Activated T-cell treated with anti-CD3 and anti-CD28 coated beads, Interleukin-2, amount 50 U/mL, for 24 hours (primary cell): ENCODE measurements around the gene SERPINC1.
"Not testable (repeated sequence)": the region's sequence is repeated elsewhere in the genome, so short reads cannot be mapped to it uniquely, and the experiment has no call there.

Experiments
- DNase-seq: peaks from one replicate; pipeline ENCODE4 v3.0.0-alpha.2; 2020
- H3K27ac Mint-ChIP-seq: 2 replicates; pipeline ENCODE4 v1.8.0; 2020; ENCODE audit warnings: mild to moderate bottlenecking, mixed read lengths
- H3K27me3 Mint-ChIP-seq: 2 replicates; pipeline ENCODE4 v1.8.0; 2020; ENCODE audit warnings: mixed read lengths
- H3K36me3 Mint-ChIP-seq: 2 replicates; pipeline ENCODE4 v1.8.0; 2020; ENCODE audit warnings: low read depth, mixed read lengths
- H3K4me1 Mint-ChIP-seq: 2 replicates; pipeline ENCODE4 v1.8.0; 2020; ENCODE audit warnings: low read depth, mixed read lengths
- H3K4me3 Mint-ChIP-seq: 2 replicates; pipeline ENCODE4 v1.8.0; 2020; ENCODE audit warnings: mild to moderate bottlenecking, moderate library complexity, mixed read lengths
- H3K9me3 Mint-ChIP-seq: 2 replicates; pipeline ENCODE4 v1.8.0; 2020; ENCODE audit warnings: mixed read lengths

Gene SERPINC1

GRCh38 chr1:173914366-173914871 lies 2.7 kb downstream of the SERPINC1 start:
- H3K4me1 Mint-ChIP-seq, result no peaks in the 10 kb centered on the region
- no peak for DNase-seq
- H3K27me3 Mint-ChIP-seq, result no peaks in the 10 kb centered on the region
- no peaks in the 10 kb centered on the region for H3K9me3 Mint-ChIP-seq
- H3K4me3 Mint-ChIP-seq, result no peak overlapping the region
- no peaks in the 10 kb centered on the region for H3K36me3 Mint-ChIP-seq
- H3K27ac Mint-ChIP-seq, result no peak overlapping the region

GRCh38 chr1:173913111-173913510 lies 4.0 kb downstream of the SERPINC1 start:
- no peak for DNase-seq
- no peaks in the 10 kb centered on the region for H3K4me1 Mint-ChIP-seq
- H3K9me3 Mint-ChIP-seq, result no peaks in the 10 kb centered on the region
- H3K27ac Mint-ChIP-seq, result no peak overlapping the region
- H3K27me3 Mint-ChIP-seq, result no peaks in the 10 kb centered on the region
- no peaks in the 10 kb centered on the region for H3K36me3 Mint-ChIP-seq
- no peak overlapping the region for H3K4me3 Mint-ChIP-seq

GRCh38 chr1:173903827-173904531 lies 13.1 kb downstream of the SERPINC1 start:
- no peaks in the 10 kb centered on the region for H3K9me3 Mint-ChIP-seq
- no peak overlapping the region for H3K4me3 Mint-ChIP-seq
- peaks cover 16% of the 10 kb centered on the region for H3K36me3 Mint-ChIP-seq
- no peak for DNase-seq
- H3K27me3 Mint-ChIP-seq, result no peaks in the 10 kb centered on the region
- no peak overlapping the region for H3K27ac Mint-ChIP-seq
- peaks cover 11% of the 10 kb centered on the region for H3K4me1 Mint-ChIP-seq

- DNase-seq, result no peak
- Mint-ChIP-seq H3K27me3 (no peaks in the 10 kb centered on the region), H3K4me3 (no peak overlapping the region), H3K27ac (no peak overlapping the region), H3K9me3 (no peaks in the 10 kb centered on the region), H3K4me1 (peaks cover 11% of the 10 kb centered on the region), H3K36me3 (peaks cover 23% of the 10 kb centered on the region)
Measured at GRCh38 chr1:173900992-173901391, 16.1 kb downstream of the SERPINC1 start.

GRCh38 chr1:173900427-173900826 lies 16.7 kb downstream of the SERPINC1 start:
- peaks cover 27% of the 10 kb centered on the region for H3K36me3 Mint-ChIP-seq
- H3K9me3 Mint-ChIP-seq, result no peaks in the 10 kb centered on the region
- no peak for DNase-seq
- no peak overlapping the region for H3K4me3 Mint-ChIP-seq
- H3K27ac Mint-ChIP-seq, result no peak overlapping the region
- H3K27me3 Mint-ChIP-seq, result no peaks in the 10 kb centered on the region
- peaks cover 11% of the 10 kb centered on the region for H3K4me1 Mint-ChIP-seq

GRCh38 chr1:173894189-173894588 lies 22.9 kb downstream of the SERPINC1 start:
- Mint-ChIP-seq H3K9me3 (no peaks in the 10 kb centered on the region), H3K36me3 (peaks cover 49% of the 10 kb centered on the region), H3K27me3 (no peaks in the 10 kb centered on the region), H3K4me3 (no peak overlapping the region), H3K4me1 (peaks cover 11% of the 10 kb centered on the region), H3K27ac (no peak overlapping the region)
- no peak for DNase-seq

- no peak overlapping the region for H3K27ac Mint-ChIP-seq
- H3K36me3 Mint-ChIP-seq, result peaks cover 47% of the 10 kb centered on the region
- no peak overlapping the region for H3K4me3 Mint-ChIP-seq
Measured at GRCh38 chr1:173893611-173894010, 23.5 kb downstream of the SERPINC1 start.

GRCh38 chr1:173889885-173890284 lies 27.2 kb downstream of the SERPINC1 start:
- no peak overlapping the region for H3K4me3 Mint-ChIP-seq
- DNase-seq, result no peak
- H3K27me3 Mint-ChIP-seq, result no peaks in the 10 kb centered on the region
- peaks cover 69% of the 10 kb centered on the region for H3K36me3 Mint-ChIP-seq
- H3K4me1 Mint-ChIP-seq, result peaks cover 33% of the 10 kb centered on the region
- no peak overlapping the region for H3K27ac Mint-ChIP-seq
- H3K9me3 Mint-ChIP-seq, result no peaks in the 10 kb centered on the region

More at GRCh38 chr1:173893611-173894010, 23.5 kb downstream of the SERPINC1 start:
- H3K9me3 Mint-ChIP-seq, result no peaks in the 10 kb centered on the region
- no peak for DNase-seq
- H3K4me1 Mint-ChIP-seq, result peaks cover 11% of the 10 kb centered on the region
- H3K27me3 Mint-ChIP-seq, result no peaks in the 10 kb centered on the region

GRCh38 chr1:173888749-173889148 lies 28.4 kb downstream of the SERPINC1 start:
- Mint-ChIP-seq H3K27me3 (no peaks in the 10 kb centered on the region), H3K4me1 (peaks cover 28% of the 10 kb centered on the region), H3K9me3 (no peaks in the 10 kb centered on the region), H3K27ac (no peak overlapping the region), H3K36me3 (peaks cover 68% of the 10 kb centered on the region), H3K4me3 (no peak overlapping the region)
- DNase-seq, result no peak

- Mint-ChIP-seq H3K36me3 (peaks cover 67% of the 10 kb centered on the region), H3K9me3 (no peaks in the 10 kb centered on the region), H3K4me3 (no peak overlapping the region), H3K27ac (peak overlapping the region; percentile 42), H3K4me1 (peaks cover 28% of the 10 kb centered on the region), H3K27me3 (no peaks in the 10 kb centered on the region)
- no peak for DNase-seq
Measured at GRCh38 chr1:173887627-173888026, 29.5 kb downstream of the SERPINC1 start.

- Mint-ChIP-seq H3K27me3 (no peaks in the 10 kb centered on the region), H3K36me3 (peaks cover 67% of the 10 kb centered on the region), H3K4me3 (no peak overlapping the region), H3K9me3 (no peaks in the 10 kb centered on the region), H3K27ac (peak overlapping the region; percentile 42), H3K4me1 (peaks cover 28% of the 10 kb centered on the region)
- no peak for DNase-seq
Measured at GRCh38 chr1:173886746-173887611, 30.1 kb downstream of the SERPINC1 start.

GRCh38 chr1:173884701-173885100 lies 32.4 kb downstream of the SERPINC1 start:
- no peak overlapping the region for H3K4me3 Mint-ChIP-seq

GRCh38 chr1:173881117-173881516 lies 36.0 kb downstream of the SERPINC1 start:
- H3K36me3 Mint-ChIP-seq, result peaks cover 69% of the 10 kb centered on the region

More at GRCh38 chr1:173884701-173885100, 32.4 kb downstream of the SERPINC1 start:
- no peaks in the 10 kb centered on the region for H3K9me3 Mint-ChIP-seq
- H3K27me3 Mint-ChIP-seq, result no peaks in the 10 kb centered on the region
- no peak overlapping the region for H3K27ac Mint-ChIP-seq
- peaks cover 22% of the 10 kb centered on the region for H3K4me1 Mint-ChIP-seq
- peaks cover 67% of the 10 kb centered on the region for H3K36me3 Mint-ChIP-seq
- DNase-seq, result no peak

GRCh38 chr1:173878251-173878650 lies 38.9 kb downstream of the SERPINC1 start:
- H3K4me3 Mint-ChIP-seq, result no peak overlapping the region
- no peak overlapping the region for H3K27ac Mint-ChIP-seq
- DNase-seq, result no peak
- H3K9me3 Mint-ChIP-seq, result no peaks in the 10 kb centered on the region
- H3K4me1 Mint-ChIP-seq, result peaks cover 7% of the 10 kb centered on the region
- H3K36me3 Mint-ChIP-seq, result peaks cover 75% of the 10 kb centered on the region
- no peaks in the 10 kb centered on the region for H3K27me3 Mint-ChIP-seq

More at GRCh38 chr1:173881117-173881516, 36.0 kb downstream of the SERPINC1 start:
- not testable (repeated sequence) for H3K27ac Mint-ChIP-seq, DNase-seq, H3K9me3 Mint-ChIP-seq, H3K27me3 Mint-ChIP-seq, H3K4me1 Mint-ChIP-seq, H3K4me3 Mint-ChIP-seq

GRCh38 chr1:173876732-173877131 lies 40.4 kb downstream of the SERPINC1 start:
- Mint-ChIP-seq H3K9me3 (no peaks in the 10 kb centered on the region), H3K27me3 (no peaks in the 10 kb centered on the region), H3K36me3 (peaks cover 82% of the 10 kb centered on the region), H3K27ac (no peak overlapping the region), H3K4me3 (no peak overlapping the region), H3K4me1 (peaks cover 13% of the 10 kb centered on the region)
- no peak for DNase-seq
